Neutrophil (primary cell): ENCODE results near the gene BCL2L12.

Experiments used
- H3K27ac ChIP-seq: fragments of 200-600 bp; sonication (generic); 2 replicates; pipeline ENCODE4 v1.5.1; 2016; ENCODE audit warnings: mild to moderate bottlenecking, moderate library complexity
- H3K27me3 ChIP-seq: fragments of 200-600 bp; sonication (generic); 2 replicates; pipeline ENCODE4 v1.6.0; 2016; ENCODE audit warnings: mild to moderate bottlenecking
- H3K36me3 ChIP-seq: fragments of 200-600 bp; sonication (generic); 2 replicates; pipeline ENCODE4 v1.5.1; 2017
- H3K4me1 ChIP-seq, 2 experiments: fragments of 200-600 bp in 1 of 2; sonication (generic) in 1 of 2; 1 replicate in 1 of 2; 2 replicates in 1 of 2; pipeline versions ENCODE4 v1.5.1 to v1.6.1; 2013 to 2016; ENCODE audit warnings: low read depth in 1 of 2, low read length in 1 of 2, mild to moderate bottlenecking in 1 of 2, moderate library complexity in 1 of 2; ENCODE audit not compliant: control insufficient read depth in 1 of 2, insufficient read depth in 1 of 2
- H3K4me3 ChIP-seq, 2 experiments: fragments of 200-600 bp in 1 of 2; sonication (generic) in 1 of 2; 1 replicate in 1 of 2; 2 replicates in 1 of 2; pipeline ENCODE4 v1.5.1; 2013 to 2016; ENCODE audit warnings: low read depth in 1 of 2, low read length in 1 of 2, mild to moderate bottlenecking in 1 of 2, moderate library complexity in 1 of 2
- H3K9me3 ChIP-seq: fragments of 200-600 bp; sonication (generic); 2 replicates; pipeline ENCODE4 v1.5.1; 2016
- TF ChIP-seq, protein P1 (sequence below): fragments of 200-600 bp; sonication (generic); IDR thresholded peaks from 2 replicates; pipeline ENCODE4 v1.5.1; 2016; ENCODE audit warnings: antibody characterized with exemption

The BCL2L12 gene

DNA sequence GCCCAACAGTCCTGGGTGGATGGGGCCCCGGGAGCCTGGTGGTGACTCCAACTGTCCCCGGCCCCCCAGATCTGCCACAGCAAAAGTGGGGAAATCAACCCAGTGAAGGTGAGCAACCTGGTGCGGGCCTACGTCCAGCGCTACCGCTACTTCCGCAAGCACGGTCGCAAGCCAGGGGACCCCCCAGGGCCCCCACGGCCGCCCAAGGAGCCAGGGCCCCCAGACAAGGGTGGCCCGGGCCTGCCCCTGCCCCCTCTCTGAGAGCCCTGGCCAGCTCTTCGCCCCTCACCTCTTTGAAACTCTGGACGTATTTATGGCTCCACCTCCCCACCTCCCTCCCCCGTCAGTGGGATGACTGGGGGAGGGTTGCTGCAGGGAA, 7.6 kb upstream of the BCL2L12 start:
- Histone ChIP-seq H3K4me1 (peaks cover 2% of the 10 kb centered on the region in 2 experiments), H3K27ac (no peak overlapping the region), H3K4me3 (no peak overlapping the region), H3K9me3 (no peaks in the 10 kb centered on the region), H3K36me3 (peaks cover 100% of the 10 kb centered on the region), H3K27me3 (no peaks in the 10 kb centered on the region)
- TF ChIP-seq, protein P1, sequence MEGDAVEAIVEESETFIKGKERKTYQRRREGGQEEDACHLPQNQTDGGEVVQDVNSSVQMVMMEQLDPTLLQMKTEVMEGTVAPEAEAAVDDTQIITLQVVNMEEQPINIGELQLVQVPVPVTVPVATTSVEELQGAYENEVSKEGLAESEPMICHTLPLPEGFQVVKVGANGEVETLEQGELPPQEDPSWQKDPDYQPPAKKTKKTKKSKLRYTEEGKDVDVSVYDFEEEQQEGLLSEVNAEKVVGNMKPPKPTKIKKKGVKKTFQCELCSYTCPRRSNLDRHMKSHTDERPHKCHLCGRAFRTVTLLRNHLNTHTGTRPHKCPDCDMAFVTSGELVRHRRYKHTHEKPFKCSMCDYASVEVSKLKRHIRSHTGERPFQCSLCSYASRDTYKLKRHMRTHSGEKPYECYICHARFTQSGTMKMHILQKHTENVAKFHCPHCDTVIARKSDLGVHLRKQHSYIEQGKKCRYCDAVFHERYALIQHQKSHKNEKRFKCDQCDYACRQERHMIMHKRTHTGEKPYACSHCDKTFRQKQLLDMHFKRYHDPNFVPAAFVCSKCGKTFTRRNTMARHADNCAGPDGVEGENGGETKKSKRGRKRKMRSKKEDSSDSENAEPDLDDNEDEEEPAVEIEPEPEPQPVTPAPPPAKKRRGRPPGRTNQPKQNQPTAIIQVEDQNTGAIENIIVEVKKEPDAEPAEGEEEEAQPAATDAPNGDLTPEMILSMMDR = no peak

DNA sequence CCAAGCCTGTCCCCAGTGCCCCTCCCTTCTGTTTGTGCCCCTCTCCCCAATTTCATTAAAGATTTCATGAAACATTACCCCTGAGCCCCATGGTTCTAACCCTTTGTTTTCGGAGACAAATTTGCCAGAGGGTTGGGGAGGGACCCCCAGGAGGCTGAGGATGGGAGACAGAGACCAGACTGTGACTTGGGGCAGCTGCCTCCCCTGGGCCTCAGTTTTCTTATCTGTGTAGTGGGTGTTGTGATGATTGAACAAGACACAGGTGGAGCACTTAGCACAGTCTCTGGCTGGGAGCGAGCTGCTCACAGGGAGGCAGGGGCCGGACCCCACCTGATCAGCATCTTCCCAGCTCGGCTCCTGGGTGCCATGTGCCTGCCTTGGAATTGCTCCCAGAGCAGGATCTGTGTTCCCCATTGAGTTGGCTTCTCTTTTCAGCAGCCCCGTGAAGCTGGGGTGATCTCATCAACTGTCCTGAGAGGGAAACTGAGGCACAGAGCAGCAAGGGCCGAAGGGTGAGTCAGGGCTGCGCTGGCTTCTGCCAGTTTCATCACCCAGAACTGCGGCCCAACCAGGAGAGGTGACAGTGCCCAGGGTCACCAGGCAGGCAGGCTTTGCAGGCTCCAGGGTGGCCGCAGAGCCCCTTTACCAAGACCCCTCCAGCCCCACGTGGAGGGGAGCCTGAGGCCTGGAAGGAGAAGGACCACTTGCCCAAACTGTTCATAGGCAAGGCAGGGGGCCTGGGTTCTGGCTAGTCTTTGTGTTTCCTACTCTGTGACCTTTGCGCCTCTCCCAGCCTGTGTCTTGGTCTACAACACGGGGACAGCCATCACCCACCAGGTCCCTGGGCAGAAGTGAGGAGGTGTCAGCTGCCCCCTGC, 6.9 kb upstream of the BCL2L12 start:
- TF ChIP-seq, protein P1 = no peak
- no peaks in the 10 kb centered on the region for H3K27me3 ChIP-seq
- peaks cover 8 to 9% of the 10 kb centered on the region in 2 experiments for H3K4me1 ChIP-seq
- H3K27ac ChIP-seq = no peak overlapping the region
- no peak overlapping the region for H3K4me3 ChIP-seq
- H3K9me3 ChIP-seq = no peaks in the 10 kb centered on the region
- peaks cover 95% of the 10 kb centered on the region for H3K36me3 ChIP-seq

DNA sequence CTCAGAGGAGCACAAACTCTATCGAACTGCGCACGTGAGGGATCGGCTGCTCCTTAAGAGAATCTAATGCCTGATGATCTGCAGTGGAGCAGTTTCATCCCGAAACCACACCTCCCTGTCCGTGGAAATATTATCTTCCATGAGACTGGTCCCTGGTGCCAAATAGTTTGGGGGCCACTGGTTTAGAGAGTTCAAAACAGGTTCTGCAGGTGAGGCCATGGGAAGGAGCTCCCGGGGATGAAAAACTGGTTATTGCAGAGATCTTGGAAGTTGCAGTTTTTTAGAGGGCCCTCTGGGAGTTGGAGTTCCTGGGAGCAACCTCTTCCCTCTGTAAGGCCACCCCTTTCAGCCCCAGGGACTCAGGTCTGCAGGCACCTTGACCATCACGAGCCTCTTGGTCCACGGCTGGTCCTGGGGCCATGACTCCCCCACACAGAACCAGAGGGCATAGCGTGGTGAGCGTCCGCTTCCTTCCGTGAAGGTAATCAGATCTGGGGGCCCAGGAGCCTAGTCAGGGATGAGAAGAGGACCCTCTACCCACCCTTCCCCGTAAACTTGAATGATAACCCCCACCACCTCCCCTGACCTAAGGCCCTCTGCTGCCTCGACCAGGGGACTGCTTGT, 5.3 kb upstream of the BCL2L12 start:
- H3K9me3 ChIP-seq = no peaks in the 10 kb centered on the region
- TF ChIP-seq, protein P1 = no peak
- no peak overlapping the region for H3K27ac ChIP-seq
- H3K36me3 ChIP-seq = peaks cover 78% of the 10 kb centered on the region
- H3K4me1 ChIP-seq = peaks cover 21 to 24% of the 10 kb centered on the region in 2 experiments
- no peak overlapping the region for H3K4me3 ChIP-seq
- no peaks in the 10 kb centered on the region for H3K27me3 ChIP-seq

DNA sequence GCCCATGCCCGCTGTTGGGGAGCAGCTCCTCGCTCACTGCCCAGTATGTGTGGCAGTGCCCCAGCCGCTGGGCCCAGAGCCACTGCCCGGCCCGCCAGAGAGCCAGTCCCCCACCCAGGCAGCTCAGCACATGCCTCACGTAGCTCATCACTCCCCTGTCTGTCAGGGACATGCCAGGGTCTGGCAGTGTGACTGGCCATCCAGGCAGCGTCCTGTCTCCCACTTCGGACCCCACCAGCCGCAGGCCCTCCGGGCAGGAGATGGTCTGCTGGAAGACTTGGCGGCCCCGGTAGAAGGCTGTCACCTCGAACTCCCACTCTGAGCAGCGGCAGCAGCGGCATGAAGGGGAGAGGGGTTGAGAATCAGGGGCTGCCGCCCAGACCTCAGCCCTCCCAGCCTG, 3.7 kb upstream of the BCL2L12 start:
- Histone ChIP-seq H3K4me1 (peaks cover 31 to 33% of the 10 kb centered on the region in 2 experiments), H3K27ac (no peak overlapping the region), H3K36me3 (peaks cover 63% of the 10 kb centered on the region), H3K4me3 (no peak overlapping the region), H3K9me3 (no peaks in the 10 kb centered on the region), H3K27me3 (no peaks in the 10 kb centered on the region)
- TF ChIP-seq, protein P1 = no peak

DNA sequence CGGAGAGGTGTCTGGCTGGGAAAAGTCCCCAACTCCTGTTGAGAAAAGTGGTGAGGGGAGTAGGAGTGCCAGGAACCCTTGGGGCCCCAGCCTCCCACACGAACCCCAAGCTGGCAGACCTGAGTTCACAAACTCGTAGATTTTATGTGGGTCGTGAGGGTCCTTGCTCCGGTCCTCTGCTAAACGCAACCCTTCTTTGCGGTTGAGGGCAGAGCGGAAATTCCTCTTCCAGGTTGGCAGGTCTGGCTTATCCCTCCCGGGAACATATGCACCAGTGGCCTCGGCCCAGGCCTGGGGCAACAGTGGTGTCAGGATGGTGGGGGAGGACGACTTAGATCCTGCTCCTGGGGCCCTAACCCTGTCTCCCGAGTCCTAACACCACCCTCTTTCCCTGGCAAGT, 2.5 kb upstream of the BCL2L12 start:
- Histone ChIP-seq H3K4me3 (no peak overlapping the region), H3K4me1 (peaks cover 31 to 33% of the 10 kb centered on the region in 2 experiments), H3K27me3 (no peaks in the 10 kb centered on the region), H3K9me3 (no peaks in the 10 kb centered on the region), H3K27ac (peak overlapping the region; percentile 92), H3K36me3 (peaks cover 51% of the 10 kb centered on the region)
- TF ChIP-seq, protein P1 = no peak
